HCT116 (cell line): Measurements from ENCODE around the gene CTTN. TPM values are rescaled to one million over a fixed set of nuclear protein-coding genes. Genes with fewer than 3 reads are reported as not detected.

Source experiments
- ATAC-seq: fragments of 200-7000 bp; cut with Tn5 transposase; 2 replicates; pipeline ENCODE4 v1.9.1; 2020; ENCODE audit warnings: mild to moderate bottlenecking, moderate library complexity
- BruUV-seq: library from RNA; stranded (reverse); fragments of 400-500 nt; replicated peaks from 2 replicates; lab custom pipeline; 2021; lab: Mats Ljungman, UMichigan
- CTCF ChIA-PET: fragments of 300-600 bp; sonication (Branson Sonifier 250); formaldehyde crosslinking; loops from one replicate; lab custom pipeline; 2021; ENCODE audit warnings: antibody characterized with exemption; lab: Charles Lee
- POLR2A ChIA-PET: fragments of 300-600, 350-600 bp; sonication (Branson Sonifier 250); formaldehyde crosslinking; loops from one replicate; lab custom pipeline; 2021; ENCODE audit warnings: antibody characterized with exemption; lab: Charles Lee
- RAD21 ChIA-PET, 2 experiments: fragments of 300-600 bp; sonication (Branson Sonifier 250); formaldehyde crosslinking; loops; one replicate each; lab custom pipeline; 2023; ENCODE audit warnings: low total read pairs in 2 of 2; ENCODE audit not compliant: uncharacterized antibody in 2 of 2, unreplicated experiment in 2 of 2, low non-redundant PET in 1 of 2; lab: Charles Lee
- DNase-seq: peaks from one replicate; pipeline ENCODE4 v3.0.0-alpha.2; 2010; ENCODE audit warnings: low read depth, low spot score
- H2AFZ ChIP-seq: fragments of 200-600 bp; shearing (Covaris generic), sonication (generic); 2 replicates; pipeline ENCODE4 v1.6.1; 2017; ENCODE audit warnings: low read depth, mixed run types, mixed read lengths, antibody characterized with exemption, low read length; ENCODE audit not compliant: poor library complexity, severe bottlenecking
- H3K27ac ChIP-seq: 2 replicates; pipeline ENCODE4 v1.5.1; 2012; ENCODE audit warnings: low read depth, low read length
- H3K27me3 ChIP-seq: fragments of 200-600 bp; sonication (generic); 2 replicates; pipeline ENCODE4 v1.6.1; 2016; ENCODE audit warnings: mixed run types, low read length, mixed read lengths; ENCODE audit not compliant: insufficient read depth
- H3K36me3 ChIP-seq, 2 experiments: fragments of 200-500 bp in 1 of 2; fragments of 200-600 bp in 1 of 2; sonication (Bioruptor generic) in 1 of 2; sonication (generic) in 1 of 2; 2 replicates each; pipeline versions ENCODE4 v1.5.1 to v1.6.1; 2014 to 2016; ENCODE audit warnings: low read length in 2 of 2, inconsistent platforms in 1 of 2, mixed read lengths in 1 of 2, mixed run types in 1 of 2; ENCODE audit not compliant: insufficient read depth in 2 of 2, control insufficient read depth in 1 of 2
- H3K4me1 ChIP-seq, 2 experiments: fragments of 200-600 bp in 1 of 2; sonication (generic) in 1 of 2; 2 replicates each; pipeline versions ENCODE4 v1.5.1 to v1.6.1; 2012 to 2017; ENCODE audit warnings: low read length in 2 of 2, inconsistent platforms in 1 of 2, mild to moderate bottlenecking in 1 of 2, mixed read lengths in 1 of 2, mixed run types in 1 of 2, moderate library complexity in 1 of 2; ENCODE audit not compliant: insufficient read depth in 2 of 2, control insufficient read depth in 1 of 2
- H3K4me2 ChIP-seq: fragments of 200-600 bp; sonication (generic); 2 replicates; pipeline ENCODE4 v1.6.1; 2017; ENCODE audit warnings: mixed run types, low read length, mixed read lengths
- H3K4me3 ChIP-seq, 2 experiments: fragments of 200-600 bp in 1 of 2; sonication (generic) in 1 of 2; replicated peaks in 1 of 2; 2 replicates each; pipeline ENCODE4 v1.5.1; 2011 to 2016; ENCODE audit warnings: low read length in 2 of 2, control low read depth in 1 of 2, low read depth in 1 of 2, mild to moderate bottlenecking in 1 of 2, mixed read lengths in 1 of 2, mixed run types in 1 of 2
- H3K79me2 ChIP-seq: fragments of 200-600 bp; sonication (generic); 2 replicates; pipeline ENCODE4 v1.6.1; 2017; ENCODE audit warnings: mild to moderate bottlenecking, mixed run types, low read length, moderate library complexity, mixed read lengths; ENCODE audit not compliant: insufficient read depth
- H3K9ac ChIP-seq: fragments of 200-600 bp; sonication (generic); 2 replicates; pipeline ENCODE4 v1.6.1; 2016; ENCODE audit warnings: low read length, mixed read lengths
- H3K9me2 ChIP-seq: fragments of 200-600 bp; sonication (generic), shearing (Covaris generic); 2 replicates; pipeline ENCODE4 v1.6.1; 2017; ENCODE audit warnings: mixed run types, mild to moderate bottlenecking, moderate library complexity; ENCODE audit not compliant: insufficient read depth
- H3K9me3 ChIP-seq, 2 experiments: fragments of 200-500 bp in 1 of 2; fragments of 200-600 bp in 1 of 2; sonication (Bioruptor generic) in 1 of 2; sonication (generic) in 1 of 2; 2 replicates each; pipeline ENCODE4 v1.6.1; 2014 to 2017; ENCODE audit warnings: low read length in 2 of 2, mixed read lengths in 2 of 2, inconsistent platforms in 1 of 2, low read depth in 1 of 2, mild to moderate bottlenecking in 1 of 2, mixed run types in 1 of 2, moderate library complexity in 1 of 2; ENCODE audit not compliant: control insufficient read depth in 1 of 2, insufficient read depth in 1 of 2
- H4K20me1 ChIP-seq: fragments of 200-600 bp; sonication (generic), shearing (Covaris generic); 2 replicates; pipeline ENCODE4 v1.6.1; 2017; ENCODE audit warnings: mixed run types, mild to moderate bottlenecking, moderate library complexity; ENCODE audit not compliant: insufficient read depth
- ATF3 ChIP-seq: IDR thresholded peaks from 2 replicates; pipeline ENCODE4 v1.6.1; 2012
- CEBPB ChIP-seq: IDR thresholded peaks from 2 replicates; pipeline ENCODE4 v1.6.1; 2012; ENCODE audit warnings: low read depth
- CTCF ChIP-seq, 3 experiments: fragments of 200-600 bp in 1 of 3; sonication (generic) in 1 of 3; IDR thresholded peaks in 2 of 3; conservative IDR thresholded peaks in 1 of 3; 2 replicates each; pipeline ENCODE4 v1.5.1; 2012 to 2017; ENCODE audit warnings: low read depth in 2 of 3, low read length in 2 of 3, antibody characterized with exemption in 1 of 3, borderline replicate concordance in 1 of 3, control low read depth in 1 of 3, mild to moderate bottlenecking in 1 of 3, mixed read lengths in 1 of 3, mixed run types in 1 of 3, moderate library complexity in 1 of 3; ENCODE audit not compliant: insufficient read depth in 1 of 3
- EGR1 ChIP-seq: IDR thresholded peaks from 2 replicates; pipeline ENCODE4 v1.6.1; 2012; ENCODE audit warnings: low read depth
- ELF1 ChIP-seq: IDR thresholded peaks from 2 replicates; pipeline ENCODE4 v1.6.1; 2012; ENCODE audit warnings: low read depth, borderline replicate concordance
- EZH2 ChIP-seq: fragments of 200-600 bp; sonication (generic); IDR thresholded peaks from 2 replicates; pipeline ENCODE4 v1.6.1; 2017; ENCODE audit warnings: antibody characterized with exemption, mixed run types
- FOSL1 ChIP-seq: IDR thresholded peaks from 2 replicates; pipeline ENCODE4 v1.6.1; 2012; ENCODE audit warnings: low read depth
- JUND ChIP-seq: IDR thresholded peaks from 2 replicates; pipeline ENCODE4 v1.6.1; 2012
- MAX ChIP-seq: IDR thresholded peaks from 2 replicates; pipeline ENCODE4 v1.6.1; 2012
- RAD21 ChIP-seq: IDR thresholded peaks from 2 replicates; pipeline ENCODE4 v1.6.1; 2012; ENCODE audit warnings: low read depth, mild to moderate bottlenecking
- REST ChIP-seq: IDR thresholded peaks from 2 replicates; pipeline ENCODE4 v1.6.1; 2012; ENCODE audit warnings: low read depth
- SIN3A ChIP-seq: IDR thresholded peaks from 2 replicates; pipeline ENCODE4 v1.6.1; 2012; ENCODE audit warnings: low read depth
- SP1 ChIP-seq: IDR thresholded peaks from 2 replicates; pipeline ENCODE4 v1.6.1; 2012; ENCODE audit warnings: low read depth
- ZFX ChIP-seq: fragments of 450-650 bp; IDR thresholded peaks from 2 replicates; pipeline ENCODE4 v1.6.1; 2017
- ZNF274 ChIP-seq: fragments of 200-500 bp; sonication (Bioruptor generic); IDR thresholded peaks from 2 replicates; pipeline ENCODE4 v1.6.1; 2014; ENCODE audit warnings: mild to moderate bottlenecking, low read depth, low read length, inconsistent platforms
- intact Hi-C: fragments of 100-400 bp; cut with micrococcal nuclease; formaldehyde crosslinking; loops from 2 replicates; pipeline ENCODE4 v1.10.0; 2022
- total RNA-seq: library from RNA; stranded (reverse); gene quantifications from one replicate; pipeline ENCODE4 v1.2.1, GENCODE V29; 2021; ENCODE audit not compliant: unreplicated experiment

The CTTN gene
- total RNA-seq, 1 experiment from 2014 or later: 249 TPM

GRCh38 chr11:70428701-70429427 lies 30.5 kb downstream of the CTTN start:
- Histone ChIP-seq H3K9me2 (no peaks in the 10 kb centered on the region), H4K20me1 (no peaks in the 10 kb centered on the region), H3K4me1 (no peaks in the 10 kb centered on the region), H3K27ac (no peak overlapping the region), H3K9me3 (no peaks in the 10 kb centered on the region), H3K4me3 (no peak overlapping the region), H3K9ac (no peak overlapping the region), H3K79me2 (peaks cover 12% of the 10 kb centered on the region; the same call in 1 of the 2 replicates), H3K36me3 (peaks cover 46 to 56% of the 10 kb centered on the region in 2 experiments; a peak in 3 of 4 replicates), H3K27me3 (no peaks in the 10 kb centered on the region), H3K4me2 (no peak overlapping the region), H2AFZ (no peak overlapping the region)
- ATAC-seq (no peak), DNase-seq (no peak)
- POLR2A ChIA-PET: no interaction called here
- TF ChIP-seq RAD21 (no peak), ELF1 (no peak), EZH2 (no peak), ZFX (no peak)
- CTCF ChIA-PET: no interaction called here
- RAD21 ChIA-PET: no interaction called here
- intact Hi-C loops: no loop called here
- BruUV-seq: no TSS peak

GRCh38 chr11:70429428-70429705 lies 31.0 kb downstream of the CTTN start:
- no peaks in the 10 kb centered on the region for H3K4me1 ChIP-seq
- no peaks in the 10 kb centered on the region for H3K27me3 ChIP-seq
- no peak for DNase-seq
- BruUV-seq: no TSS peak
- intact Hi-C loops: no loop called here
- POLR2A ChIA-PET: no interaction called here
- H3K9me2 ChIP-seq: no peaks in the 10 kb centered on the region
- ATAC-seq: no peak
- CTCF ChIA-PET: no interaction called here
- RAD21 ChIA-PET: no interaction called here
- no peak overlapping the region for H3K4me3 ChIP-seq
- TF ChIP-seq CTCF (IDR thresholded peaks at IDR 0.05 in 2 of 3, conservative IDR thresholded peaks at IDR 0.05 in 1 of 3; ENCODE audit: borderline replicate concordance in 1 of 3, insufficient read depth in 1 of 3, low read depth in 2 of 3, low read length in 2 of 3) (no peak), ATF3 (no peak), ZNF274 (no peak), REST (no peak), RAD21 (no peak), SIN3A (no peak), MAX (no peak), ZFX (no peak), EZH2 (no peak), SP1 (no peak), JUND (no peak), CEBPB (no peak), EGR1 (no peak), FOSL1 (no peak)
- peaks cover 8% of the 10 kb centered on the region; the same call in 1 of the 2 replicates for H3K79me2 ChIP-seq
- H4K20me1 ChIP-seq: no peaks in the 10 kb centered on the region
- no peaks in the 10 kb centered on the region for H3K9me3 ChIP-seq
- no peak overlapping the region for H3K27ac ChIP-seq
- H2AFZ ChIP-seq: no peak overlapping the region
- H3K4me2 ChIP-seq: no peak overlapping the region
- peaks cover 51 to 53% of the 10 kb centered on the region in 2 experiments; a peak in 3 of 4 replicates for H3K36me3 ChIP-seq
- no peak overlapping the region for H3K9ac ChIP-seq
